NCI-H748 treated with DMSO at 0.1 percent for 48 hours (cell line): ENCODE results near the gene ZNF428.
A peak's percentile ranks its signal among the peaks of the same experiment; 100 is the strongest.
"Not testable (repeated sequence)": the region's sequence is repeated elsewhere in the genome, so short reads cannot be mapped to it uniquely, and the experiment has no call there.

Experiments used
- DNase-seq: peaks from one replicate; lab custom pipeline; 2025; lab: John Stamatoyannopoulos, UW

Gene ZNF428

GRCh38 chr19:43616954-43617353, 2.5 kb downstream of the ZNF428 start:
- no peak for DNase-seq

- DNase-seq = no peak
Observed at GRCh38 chr19:43616306-43616705, 3.1 kb downstream of the ZNF428 start.

- DNase-seq = no peak
Observed at GRCh38 chr19:43612374-43612773, 7.1 kb downstream of the ZNF428 start.

GRCh38 chr19:43611788-43612187, 7.6 kb downstream of the ZNF428 start, which contains the start of gene SRRM5:
SRRM5 (plus strand) TSS chr19:43612088; CDS start chr19:43612122, 34 bp downstream.
- no peak for DNase-seq

- DNase-seq = no peak
Observed at GRCh38 chr19:43610493-43610892, 8.9 kb downstream of the ZNF428 start.

GRCh38 chr19:43609872-43610271, 9.6 kb downstream of the ZNF428 start:
- no peak for DNase-seq

- DNase-seq = no peak
Observed at GRCh38 chr19:43607238-43608205, 11.9 kb downstream of the ZNF428 start.

- DNase-seq = no peak
Observed at GRCh38 chr19:43606569-43607229, 12.7 kb downstream of the ZNF428 start.

- no peak for DNase-seq
Observed at GRCh38 chr19:43605875-43606568, 13.4 kb downstream of the ZNF428 start.

GRCh38 chr19:43600326-43600725, 19.1 kb downstream of the ZNF428 start:
- not testable (repeated sequence) for DNase-seq

GRCh38 chr19:43599635-43600295, 19.7 kb downstream of the ZNF428 start:
- no peak for DNase-seq

- no peak for DNase-seq
Observed at GRCh38 chr19:43598445-43599240, 20.8 kb downstream of the ZNF428 start.

- no peak for DNase-seq
Observed at GRCh38 chr19:43597876-43598275, 21.6 kb downstream of the ZNF428 start.

- DNase-seq = no peak
Observed at GRCh38 chr19:43596842-43597461, 22.5 kb downstream of the ZNF428 start.

GRCh38 chr19:43595999-43596841, 23.2 kb downstream of the ZNF428 start, which contains the start of the genes IRGQ and ZNF576:
IRGQ (minus strand) TSS chr19:43596134; CDS start chr19:43595338, 796 bp downstream.
ZNF576 (plus strand) TSS chr19:43596595; CDS start chr19:43597109, 514 bp downstream.
- DNase-seq = peak; percentile 100

GRCh38 chr19:43595605-43595998, 23.8 kb downstream of the ZNF428 start:
- DNase-seq = no peak

- peak; percentile 67 for DNase-seq
Observed at GRCh38 chr19:43594710-43595604, 24.5 kb downstream of the ZNF428 start.

- no peak for DNase-seq
Observed at GRCh38 chr19:43594081-43594697, 25.2 kb downstream of the ZNF428 start.
